Stimulated activated CD8-positive, alpha-beta memory T cell treated with anti-CD3 and anti-CD28 coated beads, Interleukin-7, amount 100 ng/mL, for 1 hour (primary cell): Measurements from ENCODE around the gene NKX2-4.
"Not testable (repeated sequence)": the region's sequence is repeated elsewhere in the genome, so short reads cannot be mapped to it uniquely, and the experiment has no call there.

Experiments used
- DNase-seq, 2 donors: peaks; one replicate each; pipeline ENCODE4 v3.0.0-alpha.2; 2020; ENCODE audit warnings: low read depth in 2 of 2

NKX2-4 gene

GRCh38 chr20:21393816-21394519 lies 3.4 kb downstream of the NKX2-4 start:
- DNase-seq = no peak

- no peak for DNase-seq
Observed at GRCh38 chr20:21393166-21393565, 4.2 kb downstream of the NKX2-4 start.

GRCh38 chr20:21391972-21392352 lies 5.4 kb downstream of the NKX2-4 start:
- DNase-seq = no peak

- DNase-seq = no peak
Observed at GRCh38 chr20:21391185-21391971, 5.9 kb downstream of the NKX2-4 start.

GRCh38 chr20:21390768-21391167 lies 6.6 kb downstream of the NKX2-4 start:
- no peak for DNase-seq

- no peak for DNase-seq
Observed at GRCh38 chr20:21389368-21389767, 8.0 kb downstream of the NKX2-4 start.

- no peak for DNase-seq
Observed at GRCh38 chr20:21388566-21388965, 8.8 kb downstream of the NKX2-4 start.

- no peak for DNase-seq
Observed at GRCh38 chr20:21387528-21387927, 9.8 kb downstream of the NKX2-4 start.

- no peak for DNase-seq
Observed at GRCh38 chr20:21386111-21386510, 11.2 kb downstream of the NKX2-4 start.

- no peak for DNase-seq
Observed at GRCh38 chr20:21384308-21384892, 12.9 kb downstream of the NKX2-4 start.

- DNase-seq = no peak
Observed at GRCh38 chr20:21381619-21382018, 15.7 kb downstream of the NKX2-4 start.

GRCh38 chr20:21380711-21381110 lies 16.6 kb downstream of the NKX2-4 start:
- no peak for DNase-seq

GRCh38 chr20:21378259-21378658 lies 19.1 kb downstream of the NKX2-4 start:
- no peak for DNase-seq

- no peak for DNase-seq
Observed at GRCh38 chr20:21377701-21378100, 19.6 kb downstream of the NKX2-4 start.

- no peak for DNase-seq
Observed at GRCh38 chr20:21376626-21377025, 20.7 kb downstream of the NKX2-4 start.

- DNase-seq = no peak
Observed at GRCh38 chr20:21373436-21373835, 23.9 kb downstream of the NKX2-4 start.

GRCh38 chr20:21372016-21372415 lies 25.3 kb downstream of the NKX2-4 start:
- no peak for DNase-seq

- DNase-seq = no peak
Observed at GRCh38 chr20:21371193-21371592, 26.1 kb downstream of the NKX2-4 start.

- no peak for DNase-seq
Observed at GRCh38 chr20:21368791-21369190, 28.5 kb downstream of the NKX2-4 start.

GRCh38 chr20:21366273-21366672 lies 31.1 kb downstream of the NKX2-4 start:
- not testable (repeated sequence) for DNase-seq

- no peak for DNase-seq
Observed at GRCh38 chr20:21365771-21366170, 31.6 kb downstream of the NKX2-4 start.

- DNase-seq = no peak
Observed at GRCh38 chr20:21364413-21364812, 32.9 kb downstream of the NKX2-4 start.

- no peak for DNase-seq
Observed at GRCh38 chr20:21361266-21361665, 36.1 kb downstream of the NKX2-4 start.
